Measurements from ENCODE around the gene CCDC61.

CCDC61 gene

DNA sequence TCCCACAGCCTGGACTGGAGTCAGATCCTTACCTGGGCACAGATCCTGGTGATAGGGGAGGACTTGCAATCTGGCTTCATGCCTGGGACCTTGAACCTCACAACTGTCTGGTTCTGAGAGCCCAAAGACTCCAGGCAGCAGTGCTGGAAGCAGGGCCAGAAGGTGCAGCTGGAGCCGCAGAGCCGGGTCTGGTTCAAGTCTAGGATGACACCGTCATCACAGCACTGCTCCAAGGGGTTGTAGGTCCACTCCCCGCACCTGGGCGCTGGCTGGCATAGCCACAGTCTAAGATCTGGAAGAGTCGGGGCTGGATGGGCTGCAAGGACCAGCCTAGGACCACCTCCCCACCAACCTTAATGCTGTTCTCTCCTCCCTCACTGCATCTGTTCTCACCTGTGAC is 44.9 kb downstream of the CCDC61 start:
- no peak for DNase-seq (ENCODE audit: low read depth)

DNA sequence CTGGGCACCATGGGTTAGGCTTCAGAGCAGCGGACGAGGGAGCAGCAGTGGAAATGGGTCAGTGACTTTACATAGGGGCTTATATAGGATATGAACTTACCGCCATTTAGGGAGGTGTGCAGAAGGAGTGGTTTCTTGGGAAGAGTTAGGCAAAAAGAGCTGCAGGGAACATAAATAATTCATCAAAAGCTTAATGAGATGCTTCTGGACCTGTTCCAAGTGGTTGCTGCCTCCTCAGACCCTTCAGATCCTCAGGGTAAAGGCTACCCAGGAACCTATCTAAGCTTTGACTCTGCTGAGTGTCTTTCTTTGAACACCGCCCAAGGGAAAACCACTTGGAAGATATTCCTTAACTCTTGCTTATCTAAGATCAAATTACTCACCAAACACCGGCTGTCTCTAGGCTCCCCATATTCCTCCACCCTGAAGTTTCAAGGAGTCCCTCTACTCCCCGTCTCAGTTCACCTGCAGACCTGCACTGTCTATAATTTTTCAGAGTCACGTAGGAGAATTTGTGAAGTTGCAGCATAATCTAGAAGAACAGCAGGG is 45.8 kb downstream of the CCDC61 start, which contains the start of gene IGFL4:
TSS of gene IGFL4 (minus strand) at position 51 of the 549 bp plus-strand sequence. CDS start at position 11, 40 bp downstream.
- DNase-seq (ENCODE audit: low read depth) = no peak

DNA sequence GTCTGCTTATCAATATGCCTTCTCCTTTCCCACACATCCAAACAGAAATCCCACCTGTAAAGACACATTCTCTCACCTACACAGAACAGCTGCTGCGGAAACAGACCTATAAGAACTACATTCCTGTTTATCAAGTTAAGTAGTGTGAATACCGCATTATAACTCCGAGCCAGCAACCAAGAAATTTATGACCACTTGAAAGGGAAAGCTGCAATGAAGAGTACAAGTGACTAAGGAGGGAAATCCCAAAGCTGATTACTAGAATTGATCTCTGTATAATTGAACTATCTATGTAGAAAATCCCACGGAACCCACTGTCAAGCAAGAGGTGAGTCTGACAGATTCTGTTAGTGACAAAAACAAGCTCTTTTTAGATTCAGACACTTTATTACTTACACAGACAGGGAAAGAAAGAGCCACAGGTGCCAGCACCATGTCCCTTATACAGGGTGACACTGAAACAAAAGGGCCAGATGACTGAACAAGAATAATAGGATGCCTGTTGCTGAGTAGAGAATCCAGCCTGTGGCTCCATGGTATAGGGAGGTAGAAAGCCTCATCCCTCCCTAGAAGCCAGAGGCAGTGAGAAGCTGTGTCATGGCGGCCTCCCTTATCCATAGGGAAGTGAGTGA is 47.1 kb downstream of the CCDC61 start:
- DNase-seq (ENCODE audit: low read depth) = no peak

DNA sequence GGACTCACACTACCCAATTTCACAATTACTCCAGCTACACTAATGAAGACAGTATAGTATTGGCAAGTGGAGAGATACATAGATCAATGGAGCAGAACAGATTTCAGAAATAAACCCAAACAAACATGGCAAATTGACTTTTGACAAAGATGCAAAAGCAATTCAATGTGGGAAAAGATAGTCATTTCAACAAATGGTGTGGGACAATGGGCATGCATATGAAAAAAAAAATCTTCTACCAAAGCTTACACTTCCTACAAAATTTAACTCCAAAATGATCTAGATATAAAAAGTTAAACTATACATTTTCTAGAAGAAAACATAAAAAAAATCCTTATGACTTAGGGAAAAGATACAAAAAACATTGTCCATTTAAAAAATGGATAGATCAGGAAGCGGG is 48.3 kb downstream of the CCDC61 start:
- DNase-seq (ENCODE audit: low read depth) = no peak

DNA sequence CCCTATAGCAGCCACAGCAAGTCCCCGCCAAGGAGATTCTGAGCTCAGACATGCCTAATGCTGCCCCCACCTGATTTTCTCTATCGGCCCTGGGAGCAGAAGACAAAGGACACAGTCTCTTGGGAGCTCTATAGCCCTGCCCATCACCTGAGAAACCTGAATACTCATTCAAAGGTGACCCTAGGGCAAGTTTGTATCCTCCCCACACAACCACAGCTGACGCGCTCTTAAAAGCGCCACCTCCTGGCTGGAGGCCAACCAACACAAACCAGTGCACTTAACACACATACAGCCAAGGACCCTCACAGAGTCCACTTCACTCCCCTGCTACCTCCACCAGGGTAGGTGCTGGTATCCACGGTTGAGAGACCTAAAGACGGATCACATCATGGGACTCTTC is 54.3 kb downstream of the CCDC61 start:
- no peak for DNase-seq (ENCODE audit: low read depth)

DNA sequence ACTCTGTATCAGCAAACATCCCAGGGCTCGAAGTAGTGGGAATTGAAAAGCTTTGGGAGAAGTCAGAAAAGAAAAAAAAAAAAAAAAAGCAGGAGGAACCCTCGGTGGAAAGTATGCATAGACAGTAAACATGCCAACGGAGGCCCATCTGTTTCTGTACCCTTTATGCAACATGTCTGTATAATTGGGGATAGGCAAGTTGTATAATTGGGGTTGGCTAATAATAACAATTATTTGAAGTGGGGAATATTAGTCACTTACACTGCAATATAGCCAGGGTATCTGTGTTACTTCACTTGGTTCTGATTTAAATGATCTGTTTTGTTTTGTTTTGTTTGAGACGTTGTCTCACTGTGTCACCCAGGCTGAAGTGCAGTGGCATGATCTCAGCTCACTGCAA is 57.6 kb downstream of the CCDC61 start:
- no peak for DNase-seq (ENCODE audit: low read depth)

DNA sequence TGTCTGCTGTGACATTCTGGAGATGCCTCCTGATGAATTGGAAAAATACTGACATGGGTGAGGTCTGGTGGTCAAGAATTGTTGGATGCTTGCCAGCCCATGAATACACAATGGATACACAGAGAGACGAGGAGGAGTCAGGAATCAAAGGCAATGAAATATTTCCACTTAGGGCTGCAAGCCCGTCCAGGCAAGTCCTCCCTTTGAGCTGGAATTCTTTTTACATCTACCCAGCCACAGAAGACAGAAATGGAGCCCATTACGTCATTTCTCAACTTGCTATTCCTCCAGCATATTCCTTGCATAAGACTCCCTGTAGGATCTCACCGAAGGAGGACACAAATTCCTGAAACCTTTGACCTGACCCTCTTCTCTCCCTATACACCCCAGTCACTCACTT is 61.3 kb downstream of the CCDC61 start:
- DNase-seq (ENCODE audit: low read depth) = no peak

DNA sequence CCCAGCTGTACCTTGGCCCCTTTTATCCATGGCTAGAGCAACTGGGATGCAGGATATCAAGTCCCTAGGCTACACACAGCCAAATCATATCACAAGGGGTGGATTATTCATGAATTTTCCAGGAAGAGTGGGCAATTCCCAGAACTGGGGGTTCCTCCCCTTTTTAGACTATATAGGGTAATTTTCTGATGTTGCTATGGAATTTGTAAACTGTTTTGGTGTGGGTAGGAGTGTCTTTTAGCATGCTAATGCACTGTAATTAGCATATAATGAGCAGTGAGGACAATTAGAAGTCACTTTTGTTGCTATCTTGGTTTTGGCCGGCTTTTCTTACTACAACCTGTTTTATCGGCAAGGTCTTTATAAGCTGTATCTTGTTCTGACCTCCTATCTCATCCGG is 63.5 kb downstream of the CCDC61 start:
- DNase-seq (ENCODE audit: low read depth) = no peak

DNA sequence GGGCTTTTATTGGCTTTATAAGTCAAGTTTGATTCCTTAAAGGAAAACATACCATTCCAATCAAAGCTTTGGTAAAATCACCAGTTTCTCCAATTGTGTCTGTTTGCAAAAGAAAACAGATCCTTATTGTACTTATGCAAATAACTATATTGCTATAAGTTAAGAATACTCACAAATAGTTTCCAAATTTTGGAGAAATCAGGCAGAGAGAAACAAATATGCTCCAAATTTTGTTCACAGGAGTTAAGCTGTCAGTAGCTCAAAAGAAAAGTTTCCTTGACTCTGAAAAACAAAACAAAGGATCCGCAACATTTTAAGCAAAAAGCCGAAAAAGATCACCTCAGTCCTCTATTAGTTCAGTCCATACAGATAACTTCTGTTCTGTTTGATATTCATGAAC is 64.7 kb downstream of the CCDC61 start:
- no peak for DNase-seq (ENCODE audit: low read depth)

DNA sequence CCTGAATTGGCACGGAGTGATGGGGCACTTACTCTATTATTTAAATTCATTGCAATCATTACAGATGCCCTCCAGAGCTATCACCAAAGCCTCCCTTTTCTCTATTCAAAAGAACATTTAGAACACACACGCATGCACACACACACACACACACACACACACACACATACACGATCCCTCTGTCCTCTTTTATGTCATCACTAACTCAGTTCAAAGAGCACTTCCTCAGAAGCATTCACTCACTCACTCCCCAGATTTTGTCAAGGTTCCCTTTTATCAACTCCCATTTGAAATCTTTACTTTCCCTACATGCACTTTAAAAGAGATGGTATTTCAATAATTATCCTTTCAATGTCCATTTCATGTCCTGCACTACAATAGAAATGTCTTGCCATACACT is 67.9 kb downstream of the CCDC61 start:
- no peak for DNase-seq (ENCODE audit: low read depth)

DNA sequence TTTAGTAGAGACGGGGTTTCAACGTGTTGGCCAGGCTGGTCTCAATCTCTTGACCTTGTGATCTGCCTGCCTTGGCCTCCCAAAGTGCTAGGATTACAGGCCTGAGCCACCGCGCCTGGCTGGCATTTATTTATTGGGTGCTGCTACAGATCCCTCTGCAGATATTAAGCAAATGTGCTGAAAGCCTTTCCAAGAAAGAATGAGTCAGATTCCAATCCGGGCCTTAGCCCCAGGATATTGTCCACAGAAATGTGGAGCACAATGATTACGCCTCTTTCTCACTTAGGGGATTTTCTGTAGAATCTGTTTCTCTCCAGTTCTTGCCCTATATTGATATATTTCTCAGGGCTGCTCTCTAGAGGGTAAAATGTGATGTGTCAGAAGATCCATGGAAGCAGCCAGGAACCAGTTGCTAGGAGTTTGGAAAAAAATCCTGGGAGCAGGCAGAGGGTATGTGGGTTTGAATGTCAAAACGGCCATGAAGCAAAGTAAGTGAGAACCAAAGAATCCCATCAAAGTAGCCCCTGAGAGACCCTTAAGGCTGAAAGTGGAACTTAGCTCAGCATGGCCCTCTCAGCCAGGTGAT is 70.3 kb downstream of the CCDC61 start:
- DNase-seq (ENCODE audit: low read depth) = no peak

DNA sequence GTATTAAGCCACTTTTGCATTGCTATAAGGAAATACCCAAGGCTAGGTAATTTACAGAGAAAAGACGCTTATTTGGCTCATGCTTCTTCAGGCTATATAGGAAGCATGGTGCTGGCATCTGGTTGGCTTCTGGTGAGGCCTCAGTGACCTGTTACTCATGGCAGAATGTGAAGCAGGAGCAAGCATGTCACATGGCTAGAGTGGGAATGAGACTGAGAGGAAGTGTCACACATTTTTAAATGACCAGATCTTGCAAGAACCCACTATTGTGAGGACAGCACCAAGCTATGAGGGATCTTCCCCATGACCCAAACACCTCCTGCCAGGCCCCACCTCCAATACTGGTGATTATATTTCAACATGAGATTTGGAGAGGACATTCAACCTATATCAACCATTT is 71.2 kb downstream of the CCDC61 start:
- no peak for DNase-seq (ENCODE audit: low read depth)

DNA sequence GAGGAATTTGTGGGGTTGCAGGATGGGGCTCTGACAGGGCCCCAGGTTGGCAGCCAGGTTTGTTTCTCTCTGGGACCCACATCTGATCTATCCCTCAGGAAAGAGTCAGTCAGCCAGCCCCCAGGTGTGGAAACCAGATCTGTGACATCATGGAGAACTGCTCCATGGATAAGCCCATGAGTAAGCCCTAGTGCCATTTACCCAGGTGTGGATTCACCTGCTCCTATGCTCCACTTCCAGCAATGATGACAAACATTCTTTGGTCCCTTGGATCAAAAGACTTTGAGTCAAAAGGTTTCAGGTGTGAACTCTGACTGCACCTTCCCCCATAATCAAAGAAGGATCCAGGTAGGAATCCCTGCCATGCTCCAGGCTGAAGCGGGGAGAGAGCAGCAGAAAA is 72.4 kb downstream of the CCDC61 start:
- no peak for DNase-seq (ENCODE audit: low read depth)
